A673 (cell line): Measurements from ENCODE around the gene TFPI. TPM values are rescaled to one million over a fixed set of nuclear protein-coding genes. Genes with fewer than 3 reads are reported as not detected.
A peak's percentile ranks its signal among the peaks of the same experiment; 100 is the strongest.

Experiments
- BruUV-seq: library from RNA; stranded (reverse); fragments of 400-500 nt; replicated peaks from 2 replicates; lab custom pipeline; 2021; lab: Mats Ljungman, UMichigan
- CTCF ChIA-PET: fragments of 300-600 bp; sonication (Branson Sonifier 250); formaldehyde crosslinking; loops from one replicate; lab custom pipeline; 2022; ENCODE audit warnings: antibody characterized with exemption; lab: Charles Lee
- POLR2A ChIA-PET: fragments of 300-600 bp; sonication (Branson Sonifier 250); formaldehyde crosslinking; loops from one replicate; lab custom pipeline; 2022; ENCODE audit warnings: antibody characterized with exemption; ENCODE audit not compliant: low non-redundant PET; lab: Charles Lee
- DNase-seq: peaks from one replicate; pipeline ENCODE4 v3.0.0-alpha.2; 2015; ENCODE audit warnings: low spot score
- H3K27ac ChIP-seq: fragments of 200-600 bp; sonication (generic); 2 replicates; pipeline ENCODE4 v1.5.1; 2016; ENCODE audit warnings: mixed run types, low read depth, mild to moderate bottlenecking, mixed read lengths, antibody characterized with exemption, low read length; ENCODE audit not compliant: poor library complexity, severe bottlenecking
- H3K27me3 ChIP-seq: fragments of 200-600 bp; sonication (generic); replicated peaks from 2 replicates; pipeline ENCODE4 v1.6.1; 2017; ENCODE audit warnings: mixed run types, low read depth, mild to moderate bottlenecking, mixed read lengths, antibody characterized with exemption, low read length; ENCODE audit not compliant: insufficient read depth, poor library complexity
- H3K36me3 ChIP-seq: fragments of 200-600 bp; sonication (generic); 2 replicates; pipeline ENCODE4 v1.6.1; 2016; ENCODE audit warnings: mixed run types, mild to moderate bottlenecking, mixed read lengths, antibody characterized with exemption, low read length; ENCODE audit not compliant: insufficient read depth, poor library complexity, severe bottlenecking
- H3K4me1 ChIP-seq: fragments of 200-600 bp; sonication (generic); 2 replicates; pipeline ENCODE4 v1.6.1; 2017; ENCODE audit warnings: mixed run types, mild to moderate bottlenecking, mixed read lengths, antibody characterized with exemption, low read length; ENCODE audit not compliant: insufficient read depth, poor library complexity, severe bottlenecking
- H3K4me3 ChIP-seq: fragments of 200-600 bp; sonication (generic); 2 replicates; pipeline ENCODE4 v1.5.1; 2016; ENCODE audit warnings: low read depth, mixed run types, mild to moderate bottlenecking, mixed read lengths, low read length; ENCODE audit not compliant: poor library complexity, severe bottlenecking
- H3K9me3 ChIP-seq: fragments of 200-600 bp; sonication (generic); 2 replicates; pipeline ENCODE4 v1.6.1; 2016; ENCODE audit warnings: mixed run types, low read depth, mild to moderate bottlenecking, mixed read lengths, antibody characterized with exemption, low read length; ENCODE audit not compliant: poor library complexity, severe bottlenecking
- CTCF ChIP-seq: fragments of 300-800, 200-600 bp; sonication (generic); conservative IDR thresholded peaks from 2 replicates; pipeline ENCODE4 v1.5.1; 2017; ENCODE audit warnings: low read depth, mild to moderate bottlenecking, antibody characterized with exemption, low read length, moderate library complexity, mixed read lengths
- EZH2 ChIP-seq: fragments of 200-600 bp; sonication (generic); IDR thresholded peaks from 2 replicates; pipeline ENCODE4 v1.6.1; 2017; ENCODE audit warnings: borderline replicate concordance, low read depth, mild to moderate bottlenecking, mixed read lengths, antibody characterized with exemption, low read length; ENCODE audit not compliant: poor library complexity, severe bottlenecking
- intact Hi-C: fragments of 100-400 bp; cut with micrococcal nuclease; formaldehyde crosslinking; loops from one replicate; pipeline ENCODE4 v1.10.0; 2022; ENCODE audit not compliant: unreplicated experiment
- total RNA-seq: library from RNA; stranded (reverse); gene quantifications from 2 replicates; pipeline ENCODE4 v1.2.3, GENCODE V29; 2021

Gene TFPI
- total RNA-seq, 1 experiment from 2014 or later: 36.3 TPM

- no peaks in the 10 kb centered on the region for H3K9me3 ChIP-seq
- no peaks in the 10 kb centered on the region for H3K36me3 ChIP-seq
- no peaks in the 10 kb centered on the region for H3K27me3 ChIP-seq
- POLR2A ChIA-PET: no interaction called here
- no peak overlapping the region for H3K27ac ChIP-seq
- TF ChIP-seq EZH2 (no peak), CTCF (no peak)
- no TSS peak for BruUV-seq
- CTCF ChIA-PET: no interaction called here
- DNase-seq: no peak
- intact Hi-C loops: no loop called here
- H3K4me3 ChIP-seq: no peak overlapping the region
- H3K4me1 ChIP-seq: no peaks in the 10 kb centered on the region
Observed at GRCh38 chr2:187593098-187593497, 38.9 kb upstream of the TFPI start.

DNA sequence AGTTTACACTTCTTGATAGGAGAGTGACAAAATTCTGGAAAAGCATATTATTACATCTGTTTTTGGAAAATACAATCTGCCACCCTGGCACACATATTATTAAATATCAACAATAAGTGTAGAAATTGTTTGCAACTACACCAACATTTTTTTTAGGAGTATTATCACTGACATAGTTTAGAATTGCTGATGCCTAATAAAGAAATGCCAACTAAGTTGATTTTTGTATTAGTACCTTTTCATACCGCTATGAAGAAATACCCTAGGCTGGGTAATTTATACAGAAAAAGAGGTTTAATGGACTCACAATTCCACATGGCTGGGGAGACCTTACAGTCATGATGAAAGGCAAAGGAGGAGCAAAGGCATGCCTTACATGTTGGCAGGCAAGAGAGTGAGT lies 35.9 kb upstream of the TFPI start:
- Histone ChIP-seq H3K9me3 (no peaks in the 10 kb centered on the region), H3K27ac (no peak overlapping the region), H3K4me1 (peaks cover 9% of the 10 kb centered on the region), H3K36me3 (no peaks in the 10 kb centered on the region), H3K4me3 (no peak overlapping the region), H3K27me3 (no peaks in the 10 kb centered on the region)
- CTCF ChIA-PET: no interaction called here
- intact Hi-C loops: no loop called here
- DNase-seq: no peak
- no peak for TF ChIP-seq CTCF
- no peak for TF ChIP-seq EZH2
- POLR2A ChIA-PET: no interaction called here
- BruUV-seq: no TSS peak

- Histone ChIP-seq H3K36me3 (no peaks in the 10 kb centered on the region), H3K27ac (no peak overlapping the region), H3K27me3 (no peaks in the 10 kb centered on the region), H3K4me1 (peaks cover 12% of the 10 kb centered on the region), H3K4me3 (no peak overlapping the region), H3K9me3 (no peaks in the 10 kb centered on the region)
- peak; percentile 53 for DNase-seq
- no TSS peak for BruUV-seq
- intact Hi-C loops: no loop called here
- no peak for TF ChIP-seq EZH2
- no peak for TF ChIP-seq CTCF
- CTCF ChIA-PET: interaction anchor here (1.3 kb wide), 1 partner anchor 86 kb away, joined by 4 read pairs; no protein-coding TSS in a partner anchor
- POLR2A ChIA-PET: no interaction called here
Observed at GRCh38 chr2:187586011-187586641, 31.9 kb upstream of the TFPI start.
